SIG-M5 treated with dmso at 0.1 percent for 504 hours (cell line): ENCODE results near the gene HCN2.
A peak's percentile ranks its signal among the peaks of the same experiment; 100 is the strongest.
"Not testable (repeated sequence)": the region's sequence is repeated elsewhere in the genome, so short reads cannot be mapped to it uniquely, and the experiment has no call there.

Experiments
- DNase-seq: peaks from one replicate; lab custom pipeline; 2025; ENCODE audit not compliant: unreplicated experiment; lab: John Stamatoyannopoulos, UW

HCN2 gene

GRCh38 chr19:584240-585001, 5.3 kb upstream of the HCN2 start:
- DNase-seq, result no peak

- DNase-seq, result not testable (repeated sequence)
These were observed 4.5 kb upstream of the HCN2 start for GRCh38 chr19:585146-585545.

- no peak for DNase-seq
These were observed 4.0 kb upstream of the HCN2 start for GRCh38 chr19:585551-586110.

GRCh38 chr19:588093-588740, 1.5 kb upstream of the HCN2 start:
- peak; percentile 78 for DNase-seq

- DNase-seq, result no peak
These were observed 664 bp upstream of the HCN2 start for GRCh38 chr19:588741-589692.

- DNase-seq, result no peak
These were observed 690 bp downstream of the HCN2 start for GRCh38 chr19:590396-590745.

- DNase-seq, result no peak
These were observed 1.0 kb downstream of the HCN2 start for GRCh38 chr19:590750-591098.

GRCh38 chr19:591099-591958, 1.6 kb downstream of the HCN2 start:
- no peak for DNase-seq

- DNase-seq, result no peak
These were observed 2.4 kb downstream of the HCN2 start for GRCh38 chr19:592101-592500.

- DNase-seq, result no peak
These were observed 3.4 kb downstream of the HCN2 start for GRCh38 chr19:593055-593454.

GRCh38 chr19:593505-593904, 3.8 kb downstream of the HCN2 start:
- DNase-seq, result no peak

GRCh38 chr19:594265-594870, 4.7 kb downstream of the HCN2 start:
- DNase-seq, result no peak

GRCh38 chr19:595326-596262, 5.9 kb downstream of the HCN2 start:
- DNase-seq, result no peak

GRCh38 chr19:596263-596655, 6.6 kb downstream of the HCN2 start:
- no peak for DNase-seq

- DNase-seq, result no peak
These were observed 8.0 kb downstream of the HCN2 start for GRCh38 chr19:597406-598315.

- no peak for DNase-seq
These were observed 11.6 kb downstream of the HCN2 start for GRCh38 chr19:601310-601709.

- no peak for DNase-seq
These were observed 12.1 kb downstream of the HCN2 start for GRCh38 chr19:601790-602189.
